CD4-positive, alpha-beta T cell (primary cell): ENCODE results near the gene CNPY3. TPM values are rescaled to one million over a fixed set of nuclear protein-coding genes. Genes with fewer than 3 reads are reported as not detected.
A peak's percentile ranks its signal among the peaks of the same experiment; 100 is the strongest.

Source experiments
- ATAC-seq: fragments of 200-7000 bp; cut with Tn5 transposase; one replicate; pipeline ENCODE4 v1.10.0; 2022; ENCODE audit warnings: mild to moderate bottlenecking; ENCODE audit not compliant: poor library complexity
- CTCF ChIA-PET: fragments of 350-600 bp; sonication (Branson Sonifier 250); formaldehyde crosslinking; loops from one replicate; lab custom pipeline; 2021; ENCODE audit warnings: antibody characterized with exemption, inconsistent platforms; lab: Charles Lee
- POLR2A ChIA-PET: fragments of 350-600 bp; sonication (Branson Sonifier 250); formaldehyde crosslinking; loops from one replicate; lab custom pipeline; 2021; ENCODE audit warnings: antibody characterized with exemption, inconsistent platforms; lab: Charles Lee
- DNase-seq, 14 experiments: peaks; one replicate each; pipeline ENCODE4 v3.0.0-alpha.2; 2013 to 2020; ENCODE audit warnings: mixed read lengths in 2 of 14
- H3K27ac ChIP-seq, 2 donors: one replicate each; pipeline versions ENCODE4 v1.5.1 to v1.7.0; 2013; ENCODE audit warnings: low read length in 2 of 2, low read depth in 1 of 2, mild to moderate bottlenecking in 1 of 2
- H3K27me3 ChIP-seq, 2 experiments: 1 replicate in 1 of 2; 2 replicates in 1 of 2; pipeline versions ENCODE4 v1.6.1 to v1.7.0; 2013; ENCODE audit warnings: low read length in 2 of 2, control low read depth in 1 of 2, mild to moderate bottlenecking in 1 of 2, moderate library complexity in 1 of 2; ENCODE audit not compliant: insufficient read depth in 2 of 2, control insufficient read depth in 1 of 2
- H3K36me3 ChIP-seq: one replicate; pipeline ENCODE4 v1.6.1; 2013; ENCODE audit warnings: low read length, control low read depth; ENCODE audit not compliant: insufficient read depth
- H3K4me1 ChIP-seq: one replicate; pipeline ENCODE4 v1.6.1; 2013; ENCODE audit warnings: low read length, control low read depth; ENCODE audit not compliant: insufficient read depth
- H3K4me3 ChIP-seq: one replicate; pipeline ENCODE4 v1.5.1; 2013; ENCODE audit warnings: mild to moderate bottlenecking, low read length, moderate library complexity
- H3K9me3 ChIP-seq, 2 experiments: 1 replicate in 1 of 2; 2 replicates in 1 of 2; pipeline versions ENCODE4 v1.6.1 to v1.7.0; 2013; ENCODE audit warnings: low read length in 2 of 2, mild to moderate bottlenecking in 2 of 2, control low read depth in 1 of 2, moderate library complexity in 1 of 2; ENCODE audit not compliant: control insufficient read depth in 1 of 2, insufficient read depth in 1 of 2
- H3K27ac Mint-ChIP-seq: one replicate; pipeline ENCODE4 v1.8.0; 2020; ENCODE audit warnings: mixed read lengths
- H3K27me3 Mint-ChIP-seq: one replicate; pipeline ENCODE4 v1.8.0; 2021; ENCODE audit warnings: mixed read lengths
- H3K36me3 Mint-ChIP-seq: one replicate; pipeline ENCODE4 v1.8.0; 2021; ENCODE audit warnings: low read depth, mixed read lengths
- H3K4me1 Mint-ChIP-seq: one replicate; pipeline ENCODE4 v1.8.0; 2021; ENCODE audit warnings: low read depth, mixed read lengths
- H3K4me3 Mint-ChIP-seq: one replicate; pipeline ENCODE4 v1.8.0; 2020; ENCODE audit warnings: mild to moderate bottlenecking, mixed read lengths
- H3K9me3 Mint-ChIP-seq: one replicate; pipeline ENCODE4 v1.8.0; 2020; ENCODE audit warnings: mixed read lengths
- intact Hi-C, 2 experiments: fragments of 100-400 bp; cut with DNase I in 1 of 2; cut with micrococcal nuclease in 1 of 2; formaldehyde crosslinking; loops; one replicate each; pipeline versions ENCODE4 v1.15.1 to v1.9.0; 2023 to 2025; cut with DNase I, micrococcal nuclease
- total RNA-seq, 174 experiments: library from RNA in 2 of 174; stranded (reverse) in 2 of 174; gene quantifications; one replicate each; pipeline ENCODE4 v1.2.3 and lab custom pipeline; 2021 to 2026
- TF ChIP-seq, protein P1 (sequence below): fragments of 200-600 bp; IDR thresholded peaks from one replicate; pipeline ENCODE4 v1.8.0; 2022; ENCODE audit warnings: antibody characterized with exemption, mild to moderate bottlenecking

The CNPY3 gene
- total RNA-seq, 2 experiments from 2014 or later = 41.2 to 43.8 TPM

DNA sequence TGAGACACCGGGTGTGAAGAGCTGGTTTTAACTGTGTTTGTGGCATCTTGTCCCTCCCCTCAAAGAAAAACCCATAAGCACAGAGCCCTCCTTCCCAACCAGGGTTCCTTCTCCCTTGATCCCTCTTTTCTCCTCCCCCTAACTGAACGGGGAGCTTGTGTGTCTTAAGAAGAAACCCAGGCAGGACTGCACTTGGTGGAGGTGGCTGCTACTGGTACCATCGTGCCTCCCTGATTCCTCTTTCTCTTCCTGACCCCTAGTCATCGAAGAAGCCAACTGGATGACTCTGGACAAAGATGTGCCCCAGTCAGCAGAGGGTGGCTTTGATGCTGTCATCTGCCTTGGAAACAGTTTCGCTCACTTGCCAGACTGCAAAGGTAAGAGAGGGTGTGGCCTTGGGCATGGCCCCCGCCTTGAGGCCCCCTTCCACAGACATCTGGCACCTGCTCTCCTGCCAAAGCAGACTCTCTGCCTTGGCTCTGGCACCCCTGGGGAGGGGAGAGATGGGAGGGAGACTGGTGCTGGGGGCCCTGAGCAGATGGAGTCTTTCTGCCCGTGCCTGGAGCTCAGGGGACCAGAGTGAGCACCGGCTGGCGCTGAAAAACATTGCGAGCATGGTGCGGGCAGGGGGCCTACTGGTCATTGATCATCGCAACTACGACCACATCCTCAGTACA lies 33.4 kb downstream of the CNPY3 start:
- ChIA-PET CTCF (no interaction called here), POLR2A (interaction anchor here (2.9 kb wide), 1 partner anchor 17 kb away, joined by 18 read pairs; the partner anchor contains the start of gene PEX6)
- Histone ChIP-seq H3K4me1 (peaks cover 15% of the 10 kb centered on the region), H3K27ac (no peak overlapping the region), H3K4me3 (no peak overlapping the region), H3K9me3 (no peaks in the 10 kb centered on the region), H3K27me3 (no peaks in the 10 kb centered on the region), H3K36me3 (peaks cover 31% of the 10 kb centered on the region)
- DNase-seq (no peak), ATAC-seq (no peak)
- H3K27ac Mint-ChIP-seq = no peak overlapping the region
- H3K36me3 Mint-ChIP-seq = peaks cover 23% of the 10 kb centered on the region
- intact Hi-C loops = no loop called here
- H3K9me3 Mint-ChIP-seq = no peaks in the 10 kb centered on the region
- peak overlapping the region; percentile 38 for H3K4me3 Mint-ChIP-seq
- TF ChIP-seq, protein P1, sequence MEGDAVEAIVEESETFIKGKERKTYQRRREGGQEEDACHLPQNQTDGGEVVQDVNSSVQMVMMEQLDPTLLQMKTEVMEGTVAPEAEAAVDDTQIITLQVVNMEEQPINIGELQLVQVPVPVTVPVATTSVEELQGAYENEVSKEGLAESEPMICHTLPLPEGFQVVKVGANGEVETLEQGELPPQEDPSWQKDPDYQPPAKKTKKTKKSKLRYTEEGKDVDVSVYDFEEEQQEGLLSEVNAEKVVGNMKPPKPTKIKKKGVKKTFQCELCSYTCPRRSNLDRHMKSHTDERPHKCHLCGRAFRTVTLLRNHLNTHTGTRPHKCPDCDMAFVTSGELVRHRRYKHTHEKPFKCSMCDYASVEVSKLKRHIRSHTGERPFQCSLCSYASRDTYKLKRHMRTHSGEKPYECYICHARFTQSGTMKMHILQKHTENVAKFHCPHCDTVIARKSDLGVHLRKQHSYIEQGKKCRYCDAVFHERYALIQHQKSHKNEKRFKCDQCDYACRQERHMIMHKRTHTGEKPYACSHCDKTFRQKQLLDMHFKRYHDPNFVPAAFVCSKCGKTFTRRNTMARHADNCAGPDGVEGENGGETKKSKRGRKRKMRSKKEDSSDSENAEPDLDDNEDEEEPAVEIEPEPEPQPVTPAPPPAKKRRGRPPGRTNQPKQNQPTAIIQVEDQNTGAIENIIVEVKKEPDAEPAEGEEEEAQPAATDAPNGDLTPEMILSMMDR = no peak
- H3K27me3 Mint-ChIP-seq = no peaks in the 10 kb centered on the region
- peaks cover 20% of the 10 kb centered on the region for H3K4me1 Mint-ChIP-seq

DNA sequence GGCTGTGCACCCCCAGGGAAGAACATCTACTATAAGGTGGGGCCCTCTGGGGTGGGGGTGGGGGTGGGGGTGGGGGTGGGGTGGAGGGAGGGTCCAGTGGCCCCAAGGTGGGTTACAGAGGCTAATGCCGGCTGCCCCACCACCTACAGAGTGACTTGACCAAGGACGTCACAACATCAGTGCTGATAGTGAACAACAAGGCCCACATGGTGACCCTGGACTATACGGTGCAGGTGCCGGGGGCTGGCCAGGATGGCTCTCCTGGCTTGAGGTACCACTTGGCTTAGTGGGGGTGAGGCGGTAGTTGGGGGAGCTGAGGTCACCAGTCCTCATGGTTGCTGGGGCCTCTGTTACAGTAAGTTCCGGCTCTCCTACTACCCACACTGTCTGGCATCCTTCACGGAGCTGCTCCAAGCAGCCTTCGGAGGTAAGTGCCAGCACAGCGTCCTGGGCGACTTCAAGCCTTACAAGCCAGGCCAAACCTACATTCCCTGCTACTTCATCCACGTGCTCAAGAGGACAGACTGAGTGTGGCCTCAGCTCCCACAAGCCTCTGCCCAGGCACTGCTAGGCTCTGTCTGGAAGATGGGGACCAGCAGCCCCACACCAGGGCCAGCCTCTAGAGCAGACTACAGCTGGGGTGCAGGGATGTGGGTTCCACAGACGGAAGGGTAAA lies 34.0 kb downstream of the CNPY3 start:
- Mint-ChIP-seq H3K4me3 (no peak overlapping the region), H3K4me1 (peaks cover 20% of the 10 kb centered on the region), H3K27me3 (no peaks in the 10 kb centered on the region), H3K27ac (no peak overlapping the region), H3K9me3 (no peaks in the 10 kb centered on the region), H3K36me3 (peaks cover 23% of the 10 kb centered on the region)
- DNase-seq (no peak), ATAC-seq (no peak)
- peaks cover 35% of the 10 kb centered on the region for H3K36me3 ChIP-seq
- H3K4me3 ChIP-seq = no peak overlapping the region
- POLR2A ChIA-PET = interaction anchor here (1.6 kb wide), 1 partner anchor 51 kb away, joined by 5 read pairs; the partner anchor contains the start of genes KLHDC3 and MEA1
- CTCF ChIA-PET = no interaction called here
- TF ChIP-seq, protein P1 = no peak
- no peaks in the 10 kb centered on the region for H3K27me3 ChIP-seq
- H3K27ac ChIP-seq = no peak overlapping the region
- H3K4me1 ChIP-seq = peaks cover 15% of the 10 kb centered on the region
- intact Hi-C loops = no loop called here
- no peaks in the 10 kb centered on the region for H3K9me3 ChIP-seq

DNA sequence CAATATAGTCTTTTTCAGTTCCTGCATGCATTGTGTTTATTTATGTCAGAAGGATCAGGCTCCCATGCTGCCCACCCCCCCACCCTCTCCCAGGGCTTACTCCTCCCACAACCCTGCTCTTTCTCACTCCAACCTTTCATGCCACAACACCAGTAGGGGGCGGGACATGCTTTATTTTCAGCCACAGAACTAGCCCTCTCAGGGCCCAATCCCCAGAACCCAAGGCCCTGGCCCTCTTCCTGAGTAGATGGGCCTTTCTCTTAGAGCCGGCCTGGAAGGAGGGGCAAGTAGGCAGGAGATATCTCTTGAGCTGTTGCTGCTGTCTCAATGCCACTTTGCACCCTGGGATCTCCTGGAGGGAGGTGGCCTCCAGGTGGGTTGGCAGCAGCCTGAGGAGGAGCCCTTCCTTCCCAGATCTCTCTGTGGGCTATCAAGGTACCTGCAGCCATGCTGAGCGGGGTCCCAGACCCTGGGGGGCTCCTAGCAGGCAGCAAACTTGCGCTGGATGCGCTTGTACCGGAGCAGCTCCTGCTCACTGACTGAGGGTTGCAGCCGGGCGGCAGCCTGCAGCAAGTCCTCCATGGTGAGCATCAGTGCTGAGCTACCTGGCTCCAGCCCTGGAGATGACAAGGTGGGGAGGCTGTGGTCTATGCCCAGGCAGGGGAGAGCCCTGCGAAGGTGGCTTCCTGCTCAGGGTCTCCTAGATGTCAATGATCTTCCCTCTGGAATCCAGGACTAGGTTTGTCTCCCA lies 34.8 kb downstream of the CNPY3 start:
- peaks cover 20% of the 10 kb centered on the region for H3K4me1 Mint-ChIP-seq
- Histone ChIP-seq H3K9me3 (no peaks in the 10 kb centered on the region), H3K27me3 (no peaks in the 10 kb centered on the region), H3K36me3 (peaks cover 43% of the 10 kb centered on the region), H3K27ac (no peak overlapping the region), H3K4me1 (peaks cover 15% of the 10 kb centered on the region), H3K4me3 (no peak overlapping the region)
- no peaks in the 10 kb centered on the region for H3K27me3 Mint-ChIP-seq
- ATAC-seq = no peak
- H3K36me3 Mint-ChIP-seq = peaks cover 30% of the 10 kb centered on the region
- no peak overlapping the region for H3K27ac Mint-ChIP-seq
- TF ChIP-seq, protein P1 = no peak
- no peak overlapping the region for H3K4me3 Mint-ChIP-seq
- POLR2A ChIA-PET = interaction anchor here (1.6 to 1.9 kb wide), 2 partner anchors 15 to 50 kb away, joined by 5 to 9 read pairs; partner anchors contain the start of genes KLHDC3, MEA1 and PEX6
- CTCF ChIA-PET = no interaction called here
- DNase-seq = peak in 8 of 14 experiments; percentile 16 to 65 (median 34)
- H3K9me3 Mint-ChIP-seq = no peaks in the 10 kb centered on the region
- intact Hi-C loops = no loop called here
